Activated gamma-delta T cell treated with Interleukin-2 at 50 U/mL for 16 hours (primary cell): ENCODE results near the gene ATP2A3.

ENCODE experiments used
- DNase-seq: peaks from one replicate; pipeline ENCODE4 v3.0.0-alpha.2; 2020

Gene ATP2A3

DNA sequence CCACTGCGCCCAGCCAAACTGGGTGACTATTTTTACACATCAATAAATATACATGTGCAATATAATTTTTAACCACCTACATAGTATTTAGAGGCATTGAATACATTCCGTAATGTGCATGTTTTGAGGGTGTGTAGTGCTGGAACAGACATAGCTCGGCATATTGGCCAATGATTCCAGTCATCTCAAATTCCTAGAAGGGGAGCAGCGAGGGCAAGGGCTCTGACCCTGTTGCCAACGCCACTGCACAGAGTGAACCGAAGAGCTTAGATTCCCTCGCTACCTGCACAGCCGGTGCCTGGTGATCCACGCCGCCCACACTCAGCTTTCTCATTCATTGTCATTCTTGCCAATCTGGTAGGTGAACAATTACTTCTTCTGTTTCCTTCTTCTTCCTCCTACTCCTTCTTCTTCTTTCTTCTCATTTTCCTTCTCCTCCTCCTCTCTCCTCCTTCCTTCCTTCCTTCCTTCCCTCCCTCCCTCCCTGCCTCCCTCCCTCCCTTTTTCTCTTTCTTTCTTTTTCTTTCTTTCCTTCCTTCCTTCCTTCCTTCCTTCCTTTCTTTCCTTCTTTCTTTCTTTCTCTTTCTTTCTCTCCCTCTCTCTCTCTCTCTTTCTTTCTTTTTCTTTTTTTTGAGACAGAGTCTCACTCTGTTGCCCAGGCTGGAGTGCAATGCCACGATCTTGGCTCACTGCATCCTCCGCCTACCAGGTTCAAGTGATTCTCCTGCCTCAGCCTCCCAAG is 26.3 kb upstream of the ATP2A3 start:
- DNase-seq: no peak

DNA sequence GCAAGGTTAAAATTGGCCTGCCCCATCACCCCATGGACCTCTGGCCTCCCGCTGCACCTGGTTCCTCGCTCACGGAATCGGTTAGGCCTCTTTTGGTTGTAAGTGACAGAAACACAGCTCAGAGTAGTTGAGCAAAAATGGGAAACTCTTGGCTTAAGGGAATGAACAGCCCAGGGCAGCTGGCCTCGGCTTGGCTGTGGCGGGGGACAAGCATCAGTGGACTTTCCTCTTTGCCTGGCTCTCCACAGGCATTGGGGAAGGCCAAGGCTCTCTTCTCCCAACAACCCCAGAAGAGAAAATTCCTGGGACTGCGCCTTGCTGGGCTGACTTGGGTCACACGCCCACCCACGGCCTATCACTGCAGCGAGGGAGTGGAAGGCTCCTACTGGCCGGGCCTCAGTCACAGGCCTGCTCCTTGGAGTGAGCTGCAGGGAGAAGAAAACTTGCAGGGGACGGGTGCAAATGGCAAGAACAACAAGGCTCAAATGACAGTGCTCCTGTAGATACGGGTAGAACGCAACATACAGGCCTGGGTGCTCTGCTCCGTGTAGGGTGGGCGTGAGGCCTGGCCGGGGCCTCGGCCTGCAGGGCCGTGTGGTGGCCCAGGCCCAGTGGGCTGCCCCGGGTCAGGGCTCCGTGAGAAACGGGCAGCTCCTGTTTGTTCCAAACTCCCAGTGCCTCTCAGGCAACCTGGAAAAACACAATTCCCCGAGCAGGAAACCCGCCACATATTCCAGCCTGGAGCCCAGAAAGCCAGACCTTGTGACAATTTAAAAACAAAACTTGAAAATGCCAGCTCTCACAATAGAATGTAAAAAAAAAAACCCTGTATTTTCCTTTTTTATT is 25.0 kb upstream of the ATP2A3 start:
- no peak for DNase-seq

DNA sequence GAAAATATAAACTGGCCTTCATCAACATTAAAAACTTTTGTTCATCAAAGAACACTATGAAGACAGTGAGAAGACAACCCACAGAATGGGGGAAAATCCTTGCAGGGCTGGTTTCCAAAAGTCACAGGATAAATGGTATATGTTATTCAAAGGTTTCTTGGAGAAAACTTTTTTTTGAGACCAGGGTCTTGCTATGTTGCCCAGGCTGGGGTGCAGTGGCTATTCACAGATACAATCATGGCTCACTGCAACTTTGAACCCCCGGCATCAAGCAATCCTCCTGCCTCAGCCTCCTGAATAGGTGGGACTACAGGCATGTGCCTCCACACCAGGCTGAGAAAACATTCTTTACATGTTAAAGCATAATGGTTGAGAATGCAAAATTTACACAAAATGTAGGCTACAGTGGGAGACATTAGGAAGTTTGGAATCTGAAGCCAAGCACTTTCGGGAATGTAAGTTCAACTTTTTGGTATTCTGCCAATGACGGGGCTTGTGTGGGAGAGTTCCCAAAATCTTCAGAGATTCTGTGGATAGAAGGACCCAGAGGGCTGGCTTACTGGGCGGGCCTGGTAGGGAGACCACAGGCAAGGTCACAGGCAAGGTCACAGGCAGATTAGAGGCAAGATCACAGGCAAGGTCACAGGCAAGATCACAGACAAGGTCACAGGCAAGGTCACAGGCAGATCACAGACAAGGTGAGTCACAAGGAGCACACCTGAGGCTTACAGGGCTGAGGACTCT is 24.2 kb upstream of the ATP2A3 start:
- no peak for DNase-seq

DNA sequence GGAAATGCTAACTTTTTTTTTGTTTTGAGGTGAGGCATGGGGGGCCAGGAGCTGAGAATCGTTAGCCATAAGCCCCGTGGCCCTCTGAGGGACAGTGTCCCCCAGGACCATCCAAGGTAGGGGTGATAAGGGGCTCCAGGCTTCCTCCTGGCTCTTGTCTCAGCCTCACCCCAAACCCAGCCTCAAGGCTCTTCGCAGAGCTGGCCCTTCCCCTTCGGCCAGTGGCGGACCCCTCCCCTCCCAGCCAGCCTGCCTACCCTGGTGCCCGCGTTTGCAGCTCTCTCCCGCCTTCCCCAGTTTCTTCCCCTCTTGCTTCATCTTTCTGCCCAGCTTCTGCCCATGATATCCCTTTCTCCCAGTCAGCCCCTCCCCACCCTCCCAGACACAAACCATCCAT is 22.7 kb upstream of the ATP2A3 start:
- no peak for DNase-seq

DNA sequence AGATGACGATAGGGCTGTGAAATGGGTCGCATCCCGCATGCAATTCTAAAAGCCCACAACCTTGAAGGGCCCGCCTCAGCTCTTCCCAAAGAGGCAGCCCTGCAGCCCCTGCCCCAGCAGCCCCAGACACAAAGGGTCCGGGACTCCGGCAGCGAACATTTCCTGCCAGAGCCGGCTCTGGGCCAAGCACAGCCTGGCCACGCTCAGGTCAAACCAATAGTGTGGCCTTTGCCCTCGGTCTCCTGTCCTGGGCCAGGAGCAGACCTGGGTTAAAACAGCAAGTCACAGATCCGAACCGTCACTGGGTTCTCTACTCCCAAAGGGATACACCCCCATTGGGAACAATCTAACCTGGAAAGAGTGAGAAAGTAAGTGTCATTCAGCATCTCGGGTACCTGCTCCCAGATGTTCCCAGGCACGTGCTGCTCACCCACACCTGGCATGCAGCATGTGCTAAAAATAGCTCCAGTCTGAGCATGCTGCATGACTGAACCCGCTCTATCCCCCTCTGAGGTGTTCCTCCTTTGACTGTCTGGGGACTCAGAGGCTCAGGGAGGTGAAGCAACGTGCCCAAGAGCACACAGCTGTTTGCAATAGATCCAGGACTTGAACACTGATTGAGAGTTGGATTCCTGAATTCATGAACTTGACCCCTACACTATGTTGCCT is 22.2 kb upstream of the ATP2A3 start:
- DNase-seq: no peak

DNA sequence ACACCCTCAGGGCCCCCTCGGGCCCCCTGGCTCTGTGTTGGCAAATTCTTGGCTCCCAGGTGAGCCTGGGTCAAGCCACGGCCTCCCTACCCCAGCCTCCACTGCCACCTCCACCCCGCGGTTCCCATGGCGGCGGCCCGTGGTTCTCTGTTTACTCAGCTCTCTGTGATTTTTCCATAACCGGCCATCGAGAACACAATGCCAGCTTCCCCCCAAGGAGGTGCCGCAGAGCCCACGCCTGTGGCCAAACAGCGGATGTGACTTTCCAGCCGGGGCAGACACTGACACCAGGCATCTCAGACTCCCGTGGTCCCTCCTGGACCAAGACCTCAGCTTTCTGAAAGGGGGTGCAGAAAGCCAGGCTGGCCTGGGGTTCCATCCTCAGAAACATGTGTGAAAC is 21.6 kb upstream of the ATP2A3 start:
- no peak for DNase-seq

DNA sequence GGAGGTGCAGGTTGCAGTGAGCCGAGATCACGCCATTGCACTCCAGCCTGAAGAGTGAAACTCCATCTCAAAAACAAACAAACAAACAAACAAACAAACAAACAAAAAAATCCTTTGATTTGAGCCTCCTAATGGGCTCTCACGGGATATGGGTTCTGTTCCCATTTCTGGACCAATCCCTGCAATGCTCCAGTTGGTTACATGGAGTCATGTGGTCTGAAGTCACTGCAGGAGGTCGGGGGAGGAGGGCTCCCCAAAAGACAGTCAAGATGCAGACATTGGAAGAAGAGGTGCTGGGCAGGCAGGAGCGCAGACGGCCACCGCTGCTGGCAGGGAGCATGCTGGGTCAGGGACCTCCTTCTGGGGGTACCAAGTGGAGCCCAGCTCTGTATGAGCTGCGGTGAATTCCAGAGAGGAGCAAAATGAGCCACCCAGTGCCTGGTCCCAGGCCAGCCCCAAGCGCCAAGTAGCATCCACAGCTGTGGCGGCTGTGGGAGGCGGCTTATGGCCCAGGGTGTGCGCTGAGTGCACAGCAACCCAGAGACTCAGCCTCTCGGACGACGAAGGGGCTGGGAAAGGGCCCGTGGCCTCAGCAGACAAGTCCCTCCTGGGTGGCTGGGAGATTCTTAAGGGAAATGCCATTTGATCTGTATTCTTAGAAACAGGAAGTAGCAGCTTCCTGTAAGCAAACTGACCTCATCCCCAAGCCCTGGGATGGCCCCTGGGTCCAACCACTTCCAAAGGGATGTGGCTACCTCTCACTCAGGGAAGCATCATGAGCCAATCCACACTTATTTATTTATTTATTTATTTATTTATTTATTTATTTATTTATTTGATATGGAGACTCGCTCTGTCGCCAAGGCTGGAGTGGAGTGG is 19.6 kb upstream of the ATP2A3 start:
- DNase-seq: no peak

DNA sequence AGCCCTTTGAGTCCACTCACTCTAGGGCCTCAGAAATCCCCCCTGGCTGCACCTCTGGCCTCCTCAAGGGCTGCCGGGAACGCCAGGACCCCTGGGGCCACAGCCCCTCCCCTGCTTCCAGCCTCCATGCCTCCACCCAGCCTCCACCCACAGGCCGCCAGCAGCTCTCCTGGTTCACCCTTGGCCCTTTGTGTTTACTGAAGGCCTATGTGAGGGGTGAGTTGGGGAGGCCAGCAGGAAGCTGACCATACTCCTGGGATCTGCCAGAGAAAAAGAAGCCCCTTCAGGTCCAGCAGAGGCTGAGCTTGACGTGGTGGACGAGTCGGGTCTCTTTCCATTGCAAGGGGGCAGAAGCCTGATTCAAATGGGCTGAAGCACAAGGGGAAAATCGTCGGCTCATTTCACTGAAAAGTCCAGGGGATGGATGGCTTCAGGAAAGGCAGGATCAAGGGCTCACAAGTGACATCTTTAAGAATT is 18.3 kb upstream of the ATP2A3 start:
- no peak for DNase-seq

DNA sequence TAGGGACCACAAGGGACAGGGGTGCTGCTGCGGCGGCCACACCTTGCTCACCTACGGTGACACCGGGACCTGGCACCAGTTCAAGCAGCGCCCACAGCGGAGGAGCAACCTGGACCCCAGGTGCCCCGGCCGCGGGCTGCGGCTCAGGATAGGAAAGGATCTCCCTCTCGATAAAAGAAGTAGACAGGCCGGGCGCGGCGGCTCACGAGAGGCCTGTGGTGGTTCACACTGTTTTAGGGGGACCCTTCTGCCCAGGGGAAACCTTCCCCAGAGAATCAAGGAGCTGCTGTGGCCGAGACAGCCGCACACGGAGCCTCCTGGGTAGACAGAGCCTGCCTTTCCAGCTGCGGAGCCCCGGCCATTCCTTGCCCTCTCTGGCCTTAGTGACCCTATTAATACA is 17.9 kb upstream of the ATP2A3 start:
- DNase-seq: no peak

DNA sequence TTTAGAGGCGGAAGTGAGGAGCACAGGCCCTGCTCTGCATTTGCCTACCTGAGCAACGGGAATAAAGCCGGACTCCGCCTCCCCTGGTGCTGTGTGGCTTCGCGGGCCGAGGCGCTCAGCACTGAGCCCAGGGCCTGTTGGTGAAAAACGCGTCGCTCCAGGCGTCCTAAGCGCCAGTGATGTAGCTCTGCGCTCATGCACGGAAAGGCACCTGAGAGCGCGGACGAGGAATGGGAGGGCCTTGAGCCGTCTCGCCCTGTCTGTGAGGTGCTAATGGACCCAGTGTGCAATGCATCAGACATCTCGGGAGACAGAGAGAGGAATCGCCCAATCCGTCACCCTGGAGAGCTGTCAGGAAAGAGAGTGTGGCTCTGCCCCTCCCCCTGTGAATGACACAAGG is 17.2 kb upstream of the ATP2A3 start:
- no peak for DNase-seq

DNA sequence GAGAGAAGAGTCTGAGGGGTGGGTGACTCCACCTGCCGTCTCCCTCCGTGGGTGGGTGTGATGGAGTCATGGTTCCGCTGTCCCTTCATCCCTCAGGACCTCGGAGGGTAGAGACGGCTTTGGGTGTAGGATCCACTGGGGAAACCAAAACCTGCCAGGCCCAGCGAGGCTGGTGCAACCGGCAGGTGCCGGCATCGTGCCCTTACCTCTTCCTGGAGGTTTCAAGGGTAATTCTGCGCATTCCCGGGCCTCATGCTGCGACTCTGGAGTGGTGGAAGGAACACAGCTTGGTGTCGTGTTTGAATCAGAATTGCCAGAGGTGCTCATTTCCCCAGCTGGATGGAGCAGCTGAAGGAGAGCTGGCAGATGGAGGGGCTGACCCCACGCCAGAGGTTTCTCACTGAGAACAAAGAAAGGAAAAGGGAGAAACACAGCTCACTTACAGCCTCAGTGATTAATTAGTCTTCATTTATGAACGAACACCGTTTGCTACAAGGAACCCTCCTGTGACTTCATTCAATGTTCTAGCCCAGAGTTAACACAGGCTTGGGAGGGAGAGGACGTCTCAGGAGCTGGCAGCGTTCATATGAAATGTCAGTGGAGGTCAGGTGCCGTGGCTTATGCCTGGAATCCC is 16.3 kb upstream of the ATP2A3 start:
- no peak for DNase-seq

DNA sequence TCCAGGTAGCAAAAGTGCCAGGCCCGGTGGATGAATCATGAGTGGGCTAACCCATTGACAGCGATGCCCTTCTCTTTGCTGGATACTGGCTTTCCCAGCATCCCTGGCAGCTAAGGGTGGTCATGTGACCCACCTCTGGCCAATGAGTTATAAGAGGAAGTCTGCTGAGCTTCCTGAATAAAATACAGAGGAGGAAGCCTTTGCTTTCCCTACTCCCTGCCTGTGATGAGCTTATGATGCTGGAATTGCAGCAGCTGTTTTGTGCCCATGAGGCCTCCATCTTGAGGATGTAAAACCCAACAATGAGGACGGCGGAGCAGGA is 15.0 kb upstream of the ATP2A3 start:
- DNase-seq: no peak

DNA sequence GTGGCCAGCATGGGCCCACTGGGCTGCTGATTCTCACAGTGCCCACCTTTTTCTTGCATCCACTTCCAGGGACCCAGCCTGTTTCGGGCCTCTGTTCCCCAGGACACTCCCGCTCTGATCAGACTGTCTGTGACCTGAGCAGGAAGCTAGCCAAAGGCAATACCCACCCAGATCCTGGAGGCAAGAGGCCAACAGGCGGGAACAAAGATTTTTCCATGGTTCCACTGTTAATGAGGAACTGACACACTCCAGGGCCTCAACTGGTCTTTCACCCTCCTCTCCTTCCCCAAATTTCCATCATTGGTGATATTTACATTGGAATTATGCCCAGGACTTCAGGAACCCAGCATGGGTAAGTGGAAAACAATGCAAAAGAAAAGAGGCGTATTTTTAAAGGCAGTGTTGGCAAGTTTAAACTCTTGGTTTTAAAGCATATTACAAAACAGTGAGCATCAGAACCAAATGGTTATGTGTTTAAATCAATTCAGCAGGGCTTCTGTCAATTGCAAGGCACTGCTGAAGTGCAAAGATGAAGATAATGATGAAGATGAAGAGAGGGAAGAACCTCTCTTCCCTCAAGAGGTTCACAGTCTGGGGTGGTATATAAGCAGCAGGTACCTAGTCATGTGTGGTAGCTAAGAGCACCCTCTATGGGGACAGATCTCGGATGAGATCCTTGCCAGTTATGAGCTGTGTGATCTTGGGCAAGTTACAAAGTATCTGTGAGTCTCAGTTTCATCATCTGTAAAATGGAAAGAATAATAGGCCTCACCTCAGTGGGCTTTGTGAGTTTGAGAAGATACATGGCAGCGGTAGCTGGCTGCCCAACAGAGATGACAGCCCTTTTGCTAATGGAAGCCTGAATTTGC is 14.4 kb upstream of the ATP2A3 start:
- DNase-seq: no peak

DNA sequence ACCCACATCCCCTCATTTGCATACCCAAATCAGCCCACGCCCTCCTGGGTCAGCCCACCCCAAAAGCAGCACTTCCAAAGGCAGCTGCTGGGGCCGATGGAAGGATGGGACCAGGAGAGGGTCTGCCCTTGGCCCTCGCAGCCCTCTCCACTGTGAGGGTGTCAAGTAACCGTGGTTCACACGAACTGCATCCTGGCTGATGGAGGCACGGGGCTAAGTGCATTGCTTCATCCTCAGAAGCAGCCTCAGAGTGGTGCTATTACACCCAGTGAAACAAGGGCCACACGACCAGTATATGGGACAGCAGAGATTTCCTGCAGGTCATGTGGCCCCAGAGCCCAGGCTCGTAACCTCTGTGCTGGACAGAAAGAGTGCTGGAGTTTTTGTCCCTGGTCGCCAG is 13.2 kb upstream of the ATP2A3 start:
- DNase-seq: no peak

DNA sequence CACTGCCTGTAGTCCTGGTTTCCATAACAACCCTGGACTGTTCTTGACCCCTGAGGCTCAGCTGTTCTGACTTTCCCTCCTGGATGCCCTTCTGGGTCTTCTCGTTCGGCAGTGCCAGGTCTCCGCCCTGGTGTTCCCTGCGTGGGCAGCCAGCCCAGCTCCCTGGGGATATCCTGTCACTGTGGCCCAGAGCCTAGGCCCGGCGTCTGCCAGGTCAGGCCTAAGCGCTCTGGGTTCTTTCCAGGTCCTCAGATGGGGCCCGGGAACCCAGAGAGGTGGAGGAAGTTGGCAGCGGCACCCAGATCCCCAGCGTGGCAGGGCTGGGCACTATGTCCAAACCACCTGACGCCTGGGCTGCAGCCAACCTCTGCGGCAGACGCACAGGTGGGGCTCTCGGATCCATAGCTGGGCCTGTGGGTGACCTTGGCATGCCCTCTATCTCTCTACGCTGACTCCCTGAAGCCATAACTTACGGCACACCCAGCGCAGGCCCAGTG is 12.5 kb upstream of the ATP2A3 start:
- no peak for DNase-seq

DNA sequence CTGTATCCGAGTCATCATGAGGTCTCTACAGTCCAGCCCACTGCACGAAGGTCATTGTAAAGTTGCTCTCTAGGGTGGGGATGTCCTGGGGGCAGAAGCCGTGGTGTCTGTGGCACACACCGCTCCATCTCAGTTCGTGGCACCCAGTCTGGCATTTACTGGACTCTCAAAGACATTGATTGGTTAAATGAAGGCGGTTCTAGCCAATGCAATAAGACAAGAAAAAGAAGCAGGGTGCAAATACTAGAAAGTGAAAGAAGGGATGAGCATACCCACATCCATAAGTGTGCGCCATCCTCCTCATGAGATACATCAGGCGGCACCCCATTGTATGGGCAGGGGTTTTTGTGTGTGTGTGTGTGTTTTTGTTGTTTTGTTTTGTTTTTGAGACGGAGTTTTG is 10.7 kb upstream of the ATP2A3 start:
- DNase-seq: no peak

DNA sequence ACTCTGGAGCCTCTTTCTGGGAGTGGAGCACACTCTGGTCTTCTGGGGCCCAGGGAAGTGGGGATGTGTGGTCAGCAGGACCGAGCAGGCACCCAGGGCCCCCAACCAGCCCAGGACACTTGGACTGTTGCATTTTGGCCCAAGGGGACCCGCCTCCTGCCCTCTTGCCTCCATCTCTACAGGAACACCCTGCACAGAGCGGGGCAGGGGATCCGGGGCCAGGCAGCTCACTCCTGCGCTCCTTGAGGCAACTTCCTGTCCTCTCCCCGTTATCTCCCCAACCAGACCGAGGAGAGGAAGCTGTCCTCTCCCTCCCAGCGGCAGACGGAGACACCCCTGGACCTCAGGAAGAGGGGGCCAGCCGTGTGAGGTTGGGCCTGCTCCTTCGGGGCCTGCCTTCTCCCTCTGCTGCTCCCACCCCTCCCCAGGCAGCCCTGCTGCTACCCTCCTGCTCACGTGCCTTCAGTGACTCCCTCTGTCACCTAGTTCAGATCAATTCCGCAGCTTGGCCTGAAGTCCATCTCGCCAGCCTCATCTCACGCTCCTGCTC is 10.0 kb upstream of the ATP2A3 start:
- no peak for DNase-seq

DNA sequence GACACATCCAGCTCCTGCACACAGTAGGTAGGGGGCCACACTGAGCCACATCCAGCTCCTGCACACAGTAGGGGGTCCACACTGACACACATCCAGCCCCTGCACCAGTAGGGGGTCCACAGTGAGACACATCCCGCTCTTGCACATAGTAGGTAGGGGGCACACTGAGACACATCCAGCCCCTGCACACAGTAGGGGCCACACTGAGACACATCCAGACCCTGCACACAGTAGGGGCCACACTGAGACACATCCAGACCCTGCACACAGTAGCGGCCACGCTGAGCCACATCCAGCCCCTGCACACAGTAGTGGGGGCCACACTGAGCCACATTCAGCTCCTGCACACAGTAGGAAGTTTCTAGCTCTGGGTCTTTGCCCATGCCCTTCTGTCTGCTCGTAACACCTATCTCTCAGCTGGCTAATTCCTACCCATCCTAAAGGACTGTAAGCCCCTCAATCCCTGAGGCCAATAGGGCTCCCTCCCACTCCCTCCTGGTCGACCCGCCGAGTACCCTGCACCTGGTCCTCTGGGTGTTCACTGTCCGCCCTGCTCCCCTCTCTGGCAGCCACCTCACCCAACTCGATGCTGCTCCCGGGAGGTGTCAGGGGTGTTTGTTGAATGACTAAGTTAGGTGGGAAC is 9.4 kb upstream of the ATP2A3 start:
- no peak for DNase-seq

DNA sequence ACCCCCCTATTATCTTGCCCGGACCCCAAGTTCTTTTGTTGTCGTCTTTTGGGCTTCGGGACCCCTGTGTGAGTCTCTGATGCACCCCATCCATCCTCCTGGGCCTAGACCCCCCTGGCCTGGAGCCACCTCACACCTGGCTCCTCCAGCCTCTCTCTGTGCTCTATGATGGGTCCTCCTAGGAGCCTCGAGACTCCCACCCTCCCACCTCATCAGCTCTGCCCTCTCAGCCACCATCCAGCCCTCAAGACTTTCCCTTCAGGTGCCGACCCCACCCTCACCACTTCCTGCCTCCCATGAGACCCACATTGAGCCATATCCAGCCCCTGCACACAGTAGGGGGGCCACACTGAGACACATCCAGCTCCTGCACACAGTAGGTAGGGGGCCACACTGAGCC is 8.7 kb upstream of the ATP2A3 start:
- DNase-seq: no peak

DNA sequence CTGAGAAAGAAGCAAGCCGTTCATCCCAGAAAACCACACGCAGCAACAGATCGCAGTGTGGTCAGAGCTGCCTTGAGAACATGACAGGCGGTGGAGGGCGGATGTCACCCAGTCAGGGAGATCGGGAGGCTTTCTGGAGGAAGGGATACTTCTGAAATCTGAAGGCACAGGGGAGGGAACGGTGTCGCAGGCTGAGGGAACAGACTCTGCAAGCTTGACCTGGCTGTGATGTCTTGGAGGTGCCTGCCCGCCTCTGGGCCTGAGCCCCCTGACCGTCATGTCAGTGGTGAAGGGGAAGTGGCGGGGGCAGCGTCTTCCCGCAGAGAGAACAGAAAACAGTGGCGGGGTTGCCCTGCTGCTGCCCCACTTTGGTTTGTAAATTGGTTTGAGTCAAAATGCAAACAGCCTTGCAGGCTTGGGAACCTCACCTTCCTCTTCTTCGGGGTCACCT is 8.1 kb upstream of the ATP2A3 start:
- DNase-seq: no peak
